HepG2 (cell line): ENCODE results near the gene HRH3. TPM values are rescaled to one million over a fixed set of nuclear protein-coding genes. Genes with fewer than 3 reads are reported as not detected.

Experiments used
- EZH2 ChIP-seq: conservative IDR thresholded peaks from 2 replicates; pipeline ENCODE4 v1.6.1; 2012; ENCODE audit warnings: mild to moderate bottlenecking, low read depth, low read length, moderate library complexity
- FOXP1 ChIP-seq, 2 experiments: fragments of 450-650 bp in 1 of 2; IDR thresholded peaks; 2 replicates each; pipeline ENCODE4 v1.6.1; 2017 to 2018; ENCODE audit warnings: antibody characterized with exemption in 1 of 2
- GLI4 ChIP-seq: sonication (generic); formaldehyde crosslinking; IDR thresholded peaks from 2 replicates; pipeline ENCODE4 v1.5.1; 2020; ENCODE audit warnings: missing genetic modification reagents, mild to moderate bottlenecking, moderate library complexity, borderline replicate concordance
- HOXA7 ChIP-seq: sonication (generic); formaldehyde crosslinking; IDR thresholded peaks from 2 replicates; pipeline ENCODE4 v1.8.1; 2022; ENCODE audit warnings: mild to moderate bottlenecking, missing genetic modification reagents, moderate library complexity
- NFIC ChIP-seq: IDR thresholded peaks from 2 replicates; pipeline ENCODE4 v1.6.1; 2012; ENCODE audit warnings: mild to moderate bottlenecking, low read length, inconsistent platforms
- NRL ChIP-seq: sonication (generic); formaldehyde crosslinking; IDR thresholded peaks from 2 replicates; pipeline ENCODE4 v1.5.0; 2020; ENCODE audit warnings: missing genetic modification reagents, mild to moderate bottlenecking, moderate library complexity, borderline replicate concordance
- RFXANK ChIP-seq: IDR thresholded peaks from 2 replicates; pipeline ENCODE4 v1.6.1; 2016
- RFXAP ChIP-seq: sonication (generic); formaldehyde crosslinking; IDR thresholded peaks from 2 replicates; pipeline ENCODE4 v1.4.0; 2020; ENCODE audit warnings: missing genetic modification reagents, borderline replicate concordance
- SPEN ChIP-seq: sonication (generic); formaldehyde crosslinking; IDR thresholded peaks from 2 replicates; pipeline ENCODE4 v1.5.1; 2020; ENCODE audit warnings: low read depth, mild to moderate bottlenecking, missing genetic modification reagents
- TP53 ChIP-seq: sonication (generic); formaldehyde crosslinking; conservative IDR thresholded peaks from 2 replicates; pipeline ENCODE4 v1.4.0; 2020; ENCODE audit warnings: missing genetic modification reagents
- ZFP36 ChIP-seq: fragments of 150-350 bp; IDR thresholded peaks from 2 replicates; pipeline ENCODE4 v1.6.1; 2018; ENCODE audit warnings: borderline replicate concordance, low read length, low read depth; ENCODE audit not compliant: partially characterized antibody
- ZFY ChIP-seq: sonication (generic); formaldehyde crosslinking; IDR thresholded peaks from 2 replicates; pipeline ENCODE4 v1.4.0; 2020; ENCODE audit warnings: missing genetic modification reagents
- ZNF225 ChIP-seq: sonication (generic); formaldehyde crosslinking; IDR thresholded peaks from 2 replicates; pipeline ENCODE4 v1.4.0; 2020; ENCODE audit warnings: mild to moderate bottlenecking, missing genetic modification reagents
- ZNF292 ChIP-seq: sonication (generic); formaldehyde crosslinking; IDR thresholded peaks from 2 replicates; pipeline ENCODE4 v1.8.1; 2022; ENCODE audit warnings: mild to moderate bottlenecking, low read depth, missing genetic modification reagents, borderline replicate concordance
- ZNF639 ChIP-seq: conservative IDR thresholded peaks from 2 replicates; pipeline ENCODE4 v1.6.1; 2018; ENCODE audit warnings: missing genetic modification reagents
- ZNF782 ChIP-seq: sonication (generic); formaldehyde crosslinking; IDR thresholded peaks from 2 replicates; pipeline ENCODE4 v1.4.0; 2020; ENCODE audit warnings: missing genetic modification reagents, mild to moderate bottlenecking, borderline replicate concordance
- polyA plus RNA-seq, 8 experiments: library from polyadenylated mRNA; depleted of rRNA in 3 of 8; stranded (reverse) in 7 of 8; unstranded in 1 of 8; fragments of >200 nt; fragmentation: Illumina TruSeq in 4 of 8; extraction: Trizol in 4 of 8; gene quantifications; 2 replicates each; pipeline versions ENCODE4 v1.2.1 to v1.2.3, GENCODE V29; 2011 to 2016; ENCODE audit warnings: low read depth in 4 of 8, missing spikeins in 1 of 8, mixed read lengths in 1 of 8; ENCODE audit not compliant: insufficient read depth in 1 of 8
- total RNA-seq, 5 experiments: library from RNA; depleted of rRNA; stranded (reverse); fragments of >200 nt; fragmentation: Illumina TruSeq; extraction: Trizol; gene quantifications; 2 replicates each; pipeline ENCODE4 v1.2.3, GENCODE V29; 2016; ENCODE audit warnings: low read depth in 1 of 5
- TF ChIP-seq, protein P1 (sequence below): sonication (generic); formaldehyde crosslinking; IDR thresholded peaks from 2 replicates; pipeline ENCODE4 v1.5.1; 2020; ENCODE audit warnings: mild to moderate bottlenecking, missing genetic modification reagents, borderline replicate concordance
- TF ChIP-seq, protein P2 (sequence below): sonication (generic); formaldehyde crosslinking; IDR thresholded peaks from 2 replicates; pipeline ENCODE4 v1.4.0; 2020; ENCODE audit warnings: missing genetic modification reagents
- TF ChIP-seq, protein P3 (sequence below): sonication (generic); formaldehyde crosslinking; IDR thresholded peaks from 2 replicates; pipeline ENCODE4 v1.4.0; 2020; ENCODE audit warnings: missing genetic modification reagents
- TF ChIP-seq, protein P4 (sequence below): sonication (generic); formaldehyde crosslinking; IDR thresholded peaks from 2 replicates; pipeline ENCODE4 v1.4.0; 2020; ENCODE audit warnings: missing genetic modification reagents, borderline replicate concordance

The HRH3 gene
- total and polyA plus RNA-seq, 2 of the 13 experiments (the other 11 are each of a cell fraction or from before 2014, with no cell fraction given) = 0.18 TPM; not detected in 1

DNA sequence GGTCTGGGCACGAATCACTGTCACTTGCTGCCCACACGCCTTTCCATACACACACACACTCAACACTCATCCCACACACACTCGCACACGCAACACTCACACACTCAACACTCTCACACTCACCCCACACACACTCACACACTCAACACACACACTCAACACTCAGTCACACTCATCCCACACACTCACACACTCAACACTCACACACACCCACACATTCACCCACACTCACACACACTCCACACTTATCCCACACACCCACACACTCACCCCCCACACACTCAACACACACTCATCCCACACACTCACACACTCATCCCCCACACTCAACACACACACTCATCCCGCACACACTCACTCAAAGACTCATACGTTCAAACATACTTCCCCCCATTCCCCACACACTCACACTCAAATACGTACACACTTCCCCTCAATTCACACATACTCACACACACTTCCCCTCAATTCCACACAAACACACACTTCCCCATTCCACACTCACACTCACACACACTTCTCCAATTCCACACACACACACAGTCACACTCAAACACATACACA, 9.0 kb upstream of the HRH3 start (continued):
- TF ChIP-seq, protein P1, sequence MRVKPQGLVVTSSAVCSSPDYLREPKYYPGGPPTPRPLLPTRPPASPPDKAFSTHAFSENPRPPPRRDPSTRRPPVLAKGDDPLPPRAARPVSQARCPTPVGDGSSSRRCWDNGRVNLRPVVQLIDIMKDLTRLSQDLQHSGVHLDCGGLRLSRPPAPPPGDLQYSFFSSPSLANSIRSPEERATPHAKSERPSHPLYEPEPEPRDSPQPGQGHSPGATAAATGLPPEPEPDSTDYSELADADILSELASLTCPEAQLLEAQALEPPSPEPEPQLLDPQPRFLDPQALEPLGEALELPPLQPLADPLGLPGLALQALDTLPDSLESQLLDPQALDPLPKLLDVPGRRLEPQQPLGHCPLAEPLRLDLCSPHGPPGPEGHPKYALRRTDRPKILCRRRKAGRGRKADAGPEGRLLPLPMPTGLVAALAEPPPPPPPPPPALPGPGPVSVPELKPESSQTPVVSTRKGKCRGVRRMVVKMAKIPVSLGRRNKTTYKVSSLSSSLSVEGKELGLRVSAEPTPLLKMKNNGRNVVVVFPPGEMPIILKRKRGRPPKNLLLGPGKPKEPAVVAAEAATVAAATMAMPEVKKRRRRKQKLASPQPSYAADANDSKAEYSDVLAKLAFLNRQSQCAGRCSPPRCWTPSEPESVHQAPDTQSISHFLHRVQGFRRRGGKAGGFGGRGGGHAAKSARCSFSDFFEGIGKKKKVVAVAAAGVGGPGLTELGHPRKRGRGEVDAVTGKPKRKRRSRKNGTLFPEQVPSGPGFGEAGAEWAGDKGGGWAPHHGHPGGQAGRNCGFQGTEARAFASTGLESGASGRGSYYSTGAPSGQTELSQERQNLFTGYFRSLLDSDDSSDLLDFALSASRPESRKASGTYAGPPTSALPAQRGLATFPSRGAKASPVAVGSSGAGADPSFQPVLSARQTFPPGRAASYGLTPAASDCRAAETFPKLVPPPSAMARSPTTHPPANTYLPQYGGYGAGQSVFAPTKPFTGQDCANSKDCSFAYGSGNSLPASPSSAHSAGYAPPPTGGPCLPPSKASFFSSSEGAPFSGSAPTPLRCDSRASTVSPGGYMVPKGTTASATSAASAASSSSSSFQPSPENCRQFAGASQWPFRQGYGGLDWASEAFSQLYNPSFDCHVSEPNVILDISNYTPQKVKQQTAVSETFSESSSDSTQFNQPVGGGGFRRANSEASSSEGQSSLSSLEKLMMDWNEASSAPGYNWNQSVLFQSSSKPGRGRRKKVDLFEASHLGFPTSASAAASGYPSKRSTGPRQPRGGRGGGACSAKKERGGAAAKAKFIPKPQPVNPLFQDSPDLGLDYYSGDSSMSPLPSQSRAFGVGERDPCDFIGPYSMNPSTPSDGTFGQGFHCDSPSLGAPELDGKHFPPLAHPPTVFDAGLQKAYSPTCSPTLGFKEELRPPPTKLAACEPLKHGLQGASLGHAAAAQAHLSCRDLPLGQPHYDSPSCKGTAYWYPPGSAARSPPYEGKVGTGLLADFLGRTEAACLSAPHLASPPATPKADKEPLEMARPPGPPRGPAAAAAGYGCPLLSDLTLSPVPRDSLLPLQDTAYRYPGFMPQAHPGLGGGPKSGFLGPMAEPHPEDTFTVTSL (CRISPR knock-in tag) = no peak
- no peak for TF ChIP-seq ZFY (CRISPR knock-in tag)
- TF ChIP-seq ZFP36 = no peak
- no peak for TF ChIP-seq RFXANK (CRISPR knock-in tag)
- TF ChIP-seq ZNF225 (CRISPR knock-in tag) = no peak
- TF ChIP-seq FOXP1 (IDR thresholded peaks at IDR 0.05) = peak; percentile 55; the same call in 1 of the 2 replicates
- no peak for TF ChIP-seq FOXP1 (CRISPR knock-in tag; IDR thresholded peaks at IDR 0.05)
- TF ChIP-seq, protein P2, sequence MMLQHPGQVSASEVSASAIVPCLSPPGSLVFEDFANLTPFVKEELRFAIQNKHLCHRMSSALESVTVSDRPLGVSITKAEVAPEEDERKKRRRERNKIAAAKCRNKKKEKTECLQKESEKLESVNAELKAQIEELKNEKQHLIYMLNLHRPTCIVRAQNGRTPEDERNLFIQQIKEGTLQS (CRISPR knock-in tag) = no peak
- TF ChIP-seq RFXAP (CRISPR knock-in tag) = no peak
- TF ChIP-seq, protein P3, sequence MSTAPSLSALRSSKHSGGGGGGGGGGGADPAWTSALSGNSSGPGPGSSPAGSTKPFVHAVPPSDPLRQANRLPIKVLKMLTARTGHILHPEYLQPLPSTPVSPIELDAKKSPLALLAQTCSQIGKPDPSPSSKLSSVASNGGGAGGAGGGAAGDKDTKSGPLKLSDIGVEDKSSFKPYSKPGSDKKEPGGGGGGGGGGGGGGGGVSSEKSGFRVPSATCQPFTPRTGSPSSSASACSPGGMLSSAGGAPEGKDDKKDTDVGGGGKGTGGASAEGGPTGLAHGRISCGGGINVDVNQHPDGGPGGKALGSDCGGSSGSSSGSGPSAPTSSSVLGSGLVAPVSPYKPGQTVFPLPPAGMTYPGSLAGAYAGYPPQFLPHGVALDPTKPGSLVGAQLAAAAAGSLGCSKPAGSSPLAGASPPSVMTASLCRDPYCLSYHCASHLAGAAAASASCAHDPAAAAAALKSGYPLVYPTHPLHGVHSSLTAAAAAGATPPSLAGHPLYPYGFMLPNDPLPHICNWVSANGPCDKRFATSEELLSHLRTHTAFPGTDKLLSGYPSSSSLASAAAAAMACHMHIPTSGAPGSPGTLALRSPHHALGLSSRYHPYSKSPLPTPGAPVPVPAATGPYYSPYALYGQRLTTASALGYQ (CRISPR knock-in tag) = no peak
- no peak for TF ChIP-seq NFIC
- TF ChIP-seq GLI4 = no peak
- no peak for TF ChIP-seq SPEN (CRISPR knock-in tag)
- TF ChIP-seq, protein P4, sequence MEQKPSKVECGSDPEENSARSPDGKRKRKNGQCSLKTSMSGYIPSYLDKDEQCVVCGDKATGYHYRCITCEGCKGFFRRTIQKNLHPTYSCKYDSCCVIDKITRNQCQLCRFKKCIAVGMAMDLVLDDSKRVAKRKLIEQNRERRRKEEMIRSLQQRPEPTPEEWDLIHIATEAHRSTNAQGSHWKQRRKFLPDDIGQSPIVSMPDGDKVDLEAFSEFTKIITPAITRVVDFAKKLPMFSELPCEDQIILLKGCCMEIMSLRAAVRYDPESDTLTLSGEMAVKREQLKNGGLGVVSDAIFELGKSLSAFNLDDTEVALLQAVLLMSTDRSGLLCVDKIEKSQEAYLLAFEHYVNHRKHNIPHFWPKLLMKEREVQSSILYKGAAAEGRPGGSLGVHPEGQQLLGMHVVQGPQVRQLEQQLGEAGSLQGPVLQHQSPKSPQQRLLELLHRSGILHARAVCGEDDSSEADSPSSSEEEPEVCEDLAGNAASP (CRISPR knock-in tag) = no peak
- TF ChIP-seq ZNF782 (CRISPR knock-in tag) = 0 out of 2 replicates have a peak, but pooled peaks have one; percentile 37
- no peak for TF ChIP-seq ZNF292 (CRISPR knock-in tag)
- 0 out of 2 replicates have a peak, but pooled peaks have one; percentile 26 for TF ChIP-seq HOXA7
- no peak for TF ChIP-seq ZNF639 (CRISPR knock-in tag)
- TF ChIP-seq EZH2 = no peak
- TF ChIP-seq NRL (CRISPR knock-in tag) = no peak
- TF ChIP-seq TP53 (CRISPR knock-in tag) = no peak
